GM12878 (cell line): Measurements from ENCODE around the gene ATP10A. TPM values are rescaled to one million over a fixed set of nuclear protein-coding genes. Genes with fewer than 3 reads are reported as not detected.

Experiments used
- ATF7 ChIP-seq: fragments of 450-650 bp; IDR thresholded peaks from 2 replicates; pipeline ENCODE4 v1.6.1; 2016; ENCODE audit warnings: low read depth, mild to moderate bottlenecking
- BRCA1 ChIP-seq: IDR thresholded peaks from 2 replicates; pipeline ENCODE4 v1.6.1; 2011; ENCODE audit warnings: low read depth, low read length, improper control_type of control experiment
- CHD2 ChIP-seq: IDR thresholded peaks from 2 replicates; pipeline ENCODE4 v1.6.1; 2011; ENCODE audit warnings: low read depth, low read length, improper control_type of control experiment, borderline replicate concordance
- HDAC2 ChIP-seq: fragments of 200-600 bp; sonication (generic); IDR thresholded peaks from 2 replicates; pipeline ENCODE4 v1.6.1; 2017
- HDGF ChIP-seq: fragments of 450-650 bp; IDR thresholded peaks from 2 replicates; pipeline ENCODE4 v1.6.1; 2016; ENCODE audit warnings: antibody characterized with exemption
- RELB ChIP-seq: fragments of 450-650 bp; IDR thresholded peaks from 2 replicates; pipeline ENCODE4 v1.6.1; 2017; ENCODE audit warnings: low read depth, mild to moderate bottlenecking, moderate library complexity
- SP1 ChIP-seq: IDR thresholded peaks from one replicate; pipeline ENCODE4 v1.6.1; 2011; ENCODE audit warnings: low read depth, low read length
- ZNF217 ChIP-seq: fragments of 450-650 bp; IDR thresholded peaks from 2 replicates; pipeline ENCODE4 v1.6.1; 2017; ENCODE audit warnings: antibody characterized with exemption, mild to moderate bottlenecking
- microRNA-seq: library from miRNA; unstranded; fragments of <30 nt; microRNA quantifications from one replicate; pipeline ENCODE4, GENCODE V29; 2018
- polyA plus RNA-seq, 11 experiments: library from polyadenylated mRNA; depleted of rRNA in 4 of 11; unstranded in 6 of 11; stranded (reverse) in 5 of 11; fragments of >200 nt; fragmentation: Nextera tagmentation in 4 of 11; fragmentation: Illumina TruSeq in 1 of 11; extraction: Ambion mirVana in 4 of 11; extraction: Trizol in 1 of 11; gene quantifications; 1 replicate in 1 of 11; 2 replicates in 10 of 11; pipeline versions ENCODE4 v1.2.1 to v1.2.3, GENCODE V29; 2011 to 2016; ENCODE audit warnings: inconsistent platforms in 2 of 11, missing spikeins in 2 of 11, low read depth in 1 of 11
- small RNA-seq: library from RNA; depleted of rRNA; stranded (forward); fragments of <200 nt; gene quantifications from one replicate; pipeline ENCODE3, GENCODE V24; 2014
- total RNA-seq, 4 experiments: library from RNA; depleted of rRNA in 3 of 4; stranded (reverse); fragments of >200 nt in 3 of 4; fragmentation: Illumina TruSeq in 1 of 4; extraction: Trizol in 1 of 4; gene quantifications; 2 replicates each; pipeline versions ENCODE4 v1.2.1 to v1.2.3, GENCODE V29; 2013 to 2021

Gene ATP10A
- total and polyA plus RNA-seq, 10 of the 15 experiments (the other 5 are each of a cell fraction or from before 2014, with no cell fraction given): 0.04 to 1.5 (median 0.31) TPM; not detected in 2

DNA sequence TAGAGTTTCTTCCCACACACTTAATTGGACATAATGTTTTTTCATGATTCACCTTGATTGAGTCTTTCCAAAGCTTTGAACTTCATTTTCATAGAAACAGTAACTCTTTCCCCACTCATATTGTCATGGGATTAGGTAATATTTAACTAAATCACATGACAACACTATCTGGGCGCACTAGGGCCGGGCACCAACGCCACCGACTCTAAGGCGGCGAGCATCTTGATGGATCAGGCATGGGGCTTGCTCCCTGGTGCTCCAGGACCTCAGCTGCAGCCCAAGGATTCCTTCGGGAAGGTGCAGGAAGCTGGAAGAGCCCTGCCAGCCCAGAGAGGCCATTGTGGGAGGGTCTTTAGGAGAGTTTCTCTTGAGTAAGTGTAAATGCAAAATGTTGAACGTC, 231.2 kb downstream of the ATP10A start (continued):
- no peak for TF ChIP-seq RELB
- TF ChIP-seq BRCA1: no peak
- no peak for TF ChIP-seq ATF7
- TF ChIP-seq CHD2: no peak
- TF ChIP-seq HDAC2: no peak
- TF ChIP-seq SP1: no peak
- no peak for TF ChIP-seq ZNF217
- no peak for TF ChIP-seq HDGF

Small RNA genes lying within 50 kb of the gene (microRNA-seq; reads per million reads assigned to microRNA genes)
- not detected for gene MIR4715

Small RNA genes lying within 50 kb of the gene (small RNA-seq; reads per million reads assigned to genes)
- gene MIR4715 (not detected), gene RNA5SP390 (not detected)
